Subcutaneous adipose tissue (tissue), 4 donors: ENCODE data around the gene MKNK2. TPM values are rescaled to one million over a fixed set of nuclear protein-coding genes. Genes with fewer than 3 reads are reported as not detected.

Experiments
- CTCF ChIP-seq: fragments of 450-650 bp; IDR thresholded peaks from one replicate; pipeline ENCODE4 v1.5.1; 2016; ENCODE audit warnings: low read depth, mild to moderate bottlenecking, control low read depth, antibody characterized with exemption, moderate library complexity
- total RNA-seq, 4 donors: library from RNA; depleted of rRNA; stranded (reverse); fragments of >200 nt; gene quantifications; one replicate each; pipeline ENCODE4 v1.1.0, GENCODE V29; 2016

MKNK2 gene
- total RNA-seq, 4 donors from 2014 or later: 120 to 386 (median 204) TPM

- no peak for TF ChIP-seq CTCF
These were observed 26.4 kb upstream of the MKNK2 start for GRCh38 chr19:2077398-2077797.

GRCh38 chr19:2076526-2076944 is 25.5 kb upstream of the MKNK2 start:
- TF ChIP-seq CTCF: no peak

GRCh38 chr19:2072757-2073551 is 21.9 kb upstream of the MKNK2 start:
- no peak for TF ChIP-seq CTCF

GRCh38 chr19:2070986-2071673 is 20.1 kb upstream of the MKNK2 start:
- no peak for TF ChIP-seq CTCF

GRCh38 chr19:2070436-2070827 is 19.4 kb upstream of the MKNK2 start:
- no peak for TF ChIP-seq CTCF

- no peak for TF ChIP-seq CTCF
These were observed 13.9 kb upstream of the MKNK2 start for GRCh38 chr19:2064788-2065524.

- no peak for TF ChIP-seq CTCF
These were observed 13.3 kb upstream of the MKNK2 start for GRCh38 chr19:2064395-2064787.
